Suprapubic skin (tissue), 3 donors: ENCODE data around the gene GUCY1A1.

Experiments
- CTCF ChIP-seq, 2 donors: fragments of 200-600 bp in 1 of 2; fragments of 450-650 bp in 1 of 2; sonication (generic) in 1 of 2; IDR thresholded peaks; one replicate each; pipeline ENCODE4 v1.5.1; 2016 to 2019; ENCODE audit warnings: antibody characterized with exemption in 2 of 2, mild to moderate bottlenecking in 1 of 2, moderate library complexity in 1 of 2
- EP300 ChIP-seq: sonication (generic); formaldehyde crosslinking; IDR thresholded peaks from one replicate; pipeline ENCODE4 v1.6.1; 2017; ENCODE audit warnings: antibody characterized with exemption
- POLR2A ChIP-seq, 2 donors: fragments of 450-650 bp; IDR thresholded peaks; one replicate each; pipeline ENCODE4 v1.6.1; 2017; ENCODE audit warnings: antibody characterized with exemption in 2 of 2, mild to moderate bottlenecking in 2 of 2, moderate library complexity in 2 of 2

GRCh38 chr4:155629956-155630355, 36.7 kb upstream of the GUCY1A1 start:
- TF ChIP-seq EP300 = no peak
- no peak for TF ChIP-seq CTCF (IDR thresholded peaks at IDR 0.05)
- no peak for TF ChIP-seq POLR2A (IDR thresholded peaks at IDR 0.05)
